ENCODE results near the gene CFAP126. TPM values are rescaled to one million over a fixed set of nuclear protein-coding genes. Genes with fewer than 3 reads are reported as not detected.

Gene CFAP126
- total and polyA plus RNA-seq, 2 of the 13 experiments (the other 11 are each of a cell fraction or from before 2014, with no cell fraction given): not detected

GRCh38 chr1:161399257-161399998 lies 31.8 kb upstream of the CFAP126 start (continued):
- TF ChIP-seq BCL3 (CRISPR knock-in tag; IDR thresholded peaks at IDR 0.05): peak; percentile 47; the same call in 1 of the 2 replicates
- TF ChIP-seq ZNF552 (CRISPR knock-in tag; IDR thresholded peaks at IDR 0.05; ENCODE audit: borderline replicate concordance): no peak; the same call in 1 of the 2 replicates
- TF ChIP-seq PAWR (CRISPR knock-in tag; IDR thresholded peaks at IDR 0.05; ENCODE audit: borderline replicate concordance): peak; percentile 52; the same call in 1 of the 2 replicates
- no peak for TF ChIP-seq FUBP1 (CRISPR knock-in tag; IDR thresholded peaks at IDR 0.05; ENCODE audit: borderline replicate concordance)
- no peak for TF ChIP-seq CEBPB (IDR thresholded peaks at IDR 0.05; ENCODE audit: borderline replicate concordance, low read depth, low read length)
- no peak; the same call in 1 of the 2 replicates for TF ChIP-seq MTF2 (CRISPR knock-in tag; IDR thresholded peaks at IDR 0.05; ENCODE audit: borderline replicate concordance)
- TF ChIP-seq ZNF253 (CRISPR knock-in tag; IDR thresholded peaks at IDR 0.05; ENCODE audit: borderline replicate concordance): no peak; the same call in 1 of the 2 replicates
- no peak; the same call in 1 of the 2 replicates for TF ChIP-seq ZXDC (CRISPR knock-in tag; IDR thresholded peaks at IDR 0.05)
- TF ChIP-seq THYN1 (CRISPR knock-in tag; IDR thresholded peaks at IDR 0.05; ENCODE audit: borderline replicate concordance, low read depth): no peak
- TF ChIP-seq ZFP36L1 (CRISPR knock-in tag; IDR thresholded peaks at IDR 0.05): peak; percentile 76; the same call in 1 of the 2 replicates
- TF ChIP-seq ZNF687 (CRISPR knock-in tag; IDR thresholded peaks at IDR 0.05): peak; percentile 94
- TF ChIP-seq CEBPG (CRISPR knock-in tag; IDR thresholded peaks at IDR 0.05): no peak; the same call in 1 of the 2 replicates
- peak; percentile 79 for TF ChIP-seq TAF1 (CRISPR knock-in tag; IDR thresholded peaks at IDR 0.05)
- no peak for TF ChIP-seq SP2 (CRISPR knock-in tag; IDR thresholded peaks at IDR 0.05)
- peak; percentile 11 for TF ChIP-seq ELF3 (CRISPR knock-in tag; IDR thresholded peaks at IDR 0.05)
- TF ChIP-seq ZFP41 (CRISPR knock-in tag; IDR thresholded peaks at IDR 0.05; ENCODE audit: borderline replicate concordance): 0 out of 2 replicates have a peak, but pooled peaks have one; percentile 11
- TF ChIP-seq IRX3 (CRISPR knock-in tag; IDR thresholded peaks at IDR 0.05; ENCODE audit: borderline replicate concordance, low read depth): no peak
- no peak for TF ChIP-seq NCOA5 (CRISPR knock-in tag; IDR thresholded peaks at IDR 0.05)
- no peak for TF ChIP-seq PAX8 (CRISPR knock-in tag; IDR thresholded peaks at IDR 0.05; ENCODE audit: borderline replicate concordance)

Data from HepG2 (cell line).